Activated CD4-positive, alpha-beta T cell treated with anti-CD3 and anti-CD28 coated beads for 36 hours (primary cell): ENCODE data around the gene SDF2L1. TPM values are rescaled to one million over a fixed set of nuclear protein-coding genes. Genes with fewer than 3 reads are reported as not detected.
"Not testable (repeated sequence)": the region's sequence is repeated elsewhere in the genome, so short reads cannot be mapped to it uniquely, and the experiment has no call there.

Source experiments
- ATAC-seq: fragments of 200-7000 bp; cut with Tn5 transposase; one replicate; pipeline ENCODE4 v1.10.0; 2021; ENCODE audit warnings: mild to moderate bottlenecking, moderate library complexity
- CTCF ChIA-PET: fragments of 350-600 bp; sonication (Branson Sonifier 250); formaldehyde crosslinking; loops from one replicate; lab custom pipeline; 2021; ENCODE audit warnings: antibody characterized with exemption; lab: Charles Lee
- POLR2A ChIA-PET: fragments of 350-600 bp; sonication (Branson Sonifier 250); formaldehyde crosslinking; loops from one replicate; lab custom pipeline; 2021; ENCODE audit warnings: antibody characterized with exemption, inconsistent platforms; lab: Charles Lee
- DNase-seq: peaks from one replicate; pipeline ENCODE4 v3.0.0-alpha.2; 2020
- H3K27ac Mint-ChIP-seq: one replicate; pipeline ENCODE4 v1.8.0; 2021; ENCODE audit warnings: mixed read lengths
- H3K27me3 Mint-ChIP-seq: one replicate; pipeline ENCODE4 v1.8.0; 2021; ENCODE audit warnings: mixed read lengths
- H3K36me3 Mint-ChIP-seq: one replicate; pipeline ENCODE4 v1.8.0; 2021; ENCODE audit warnings: low read depth, mixed read lengths
- H3K4me1 Mint-ChIP-seq: one replicate; pipeline ENCODE4 v1.8.0; 2021; ENCODE audit warnings: mixed read lengths
- H3K4me3 Mint-ChIP-seq: one replicate; pipeline ENCODE4 v1.8.0; 2021; ENCODE audit warnings: mild to moderate bottlenecking, moderate library complexity, mixed read lengths
- H3K9me3 Mint-ChIP-seq: one replicate; pipeline ENCODE4 v1.8.0; 2021; ENCODE audit warnings: low read depth, mixed read lengths
- intact Hi-C, 2 experiments: fragments of 100-400 bp; cut with DNase I in 1 of 2; cut with micrococcal nuclease in 1 of 2; formaldehyde crosslinking; loops; one replicate each; pipeline versions ENCODE4 v1.14.2 to v1.15.1; 2022 to 2024; cut with DNase I, micrococcal nuclease
- total RNA-seq, 2 experiments: library from RNA; stranded (reverse); gene quantifications; one replicate each; pipeline ENCODE4 v1.2.3, GENCODE V29; 2021

Gene SDF2L1
- total RNA-seq, 2 experiments from 2014 or later, result 13.7 to 32.8 TPM

DNA sequence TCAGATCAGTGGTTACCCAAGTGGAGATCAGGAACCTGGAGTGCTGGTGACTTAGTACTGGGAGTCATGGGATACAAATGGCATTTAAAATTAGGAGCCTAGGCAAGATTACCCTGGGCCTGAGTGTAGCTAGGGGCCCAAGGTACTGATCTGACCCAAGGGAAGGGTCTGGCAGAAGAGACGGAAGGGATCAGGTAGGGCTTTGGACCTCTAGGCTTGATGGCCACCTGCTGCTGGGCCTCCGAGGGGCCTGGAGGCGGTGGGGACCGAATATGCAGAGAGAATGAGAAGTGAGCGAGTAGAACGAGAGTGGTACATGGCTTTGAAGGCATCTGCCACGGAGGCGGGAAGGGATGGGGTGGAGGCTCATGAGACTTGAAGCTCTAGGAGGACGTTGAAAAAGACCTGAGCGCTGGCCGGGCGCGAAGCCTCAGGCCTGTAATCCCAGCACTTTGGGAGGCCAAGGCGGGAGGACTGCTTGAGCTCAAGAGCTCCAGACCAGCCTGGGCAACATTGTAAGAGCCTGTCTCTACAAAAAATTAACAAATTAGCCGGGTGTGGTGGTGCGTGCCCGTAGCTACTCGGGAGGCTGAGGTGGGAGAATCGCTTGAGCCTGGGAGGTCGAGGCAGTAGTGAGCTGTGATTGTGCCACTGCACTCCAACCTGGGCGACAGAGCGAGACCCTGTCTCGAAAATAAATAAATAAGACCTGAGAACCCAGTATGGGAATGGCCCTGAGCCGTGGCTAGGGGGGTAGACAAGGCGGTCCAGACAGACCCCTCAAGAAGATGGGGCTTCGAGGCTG, 23.1 kb downstream of the SDF2L1 start:
- POLR2A ChIA-PET, result interaction anchor here (0.6 kb wide), 1 partner anchor 11 kb away, joined by 3 read pairs; no protein-coding TSS in a partner anchor
- no peak for ATAC-seq
- Mint-ChIP-seq H3K27ac (peak overlapping the region; percentile 96), H3K36me3 (peaks cover 2% of the 10 kb centered on the region), H3K4me3 (peak overlapping the region; percentile 93), H3K4me1 (peaks cover 27% of the 10 kb centered on the region), H3K9me3 (no peaks in the 10 kb centered on the region), H3K27me3 (no peaks in the 10 kb centered on the region)
- no peak for DNase-seq
- intact Hi-C loops, result loop anchor here in 1 of 2 experiments (1.0 kb wide), 2 partner anchors 13 to 70 kb away; partner anchors contain the start of gene YPEL1
- CTCF ChIA-PET, result interaction anchor here (0.7 to 1.7 kb wide), 8 partner anchors 16 to 792 kb away, joined by 3 to 10 read pairs (median 4); partner anchors contain the start of gene SDF2L1

DNA sequence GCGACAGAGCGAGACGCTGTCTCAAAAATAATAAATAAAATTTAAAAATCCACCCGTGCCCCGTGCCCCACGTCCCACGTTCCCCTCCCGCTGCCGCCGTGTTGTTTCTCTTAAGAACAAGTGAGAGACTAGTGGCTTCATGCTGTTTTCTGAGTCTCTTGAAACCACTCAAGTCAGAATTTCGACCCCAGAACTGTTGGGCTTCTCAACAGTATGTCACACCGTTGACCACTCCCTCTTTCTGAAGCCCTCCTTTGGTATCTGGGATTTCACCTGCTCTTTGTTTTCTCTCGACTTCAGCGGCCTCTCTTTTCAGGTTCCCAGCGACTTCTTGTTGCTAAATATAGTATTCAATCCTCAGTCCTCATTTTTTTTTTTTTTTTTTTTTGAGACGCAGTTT, 24.7 kb downstream of the SDF2L1 start:
- intact Hi-C loops, result loop anchor here (1.0 to 2.0 kb wide), 5 partner anchors 9 to 286 kb away; partner anchors contain the start of genes MAPK1 (in 1 of the 2) and PPM1F (in 1 of the 2)
- CTCF ChIA-PET, result interaction anchor here (0.8 to 1.7 kb wide), 3 partner anchors 20 to 198 kb away, joined by 3 to 4 read pairs (median 4); no protein-coding TSS in a partner anchor
- Mint-ChIP-seq H3K9me3 (no peaks in the 10 kb centered on the region), H3K27ac (peak overlapping the region; percentile 96), H3K4me1 (peaks cover 27% of the 10 kb centered on the region), H3K36me3 (peaks cover 5% of the 10 kb centered on the region), H3K4me3 (peak overlapping the region; percentile 93), H3K27me3 (no peaks in the 10 kb centered on the region)
- POLR2A ChIA-PET, result interaction anchor here (0.7 kb wide), 2 partner anchors 15 to 547 kb away, joined by 3 read pairs; no protein-coding TSS in a partner anchor
- ATAC-seq, result no peak
- DNase-seq, result no peak

DNA sequence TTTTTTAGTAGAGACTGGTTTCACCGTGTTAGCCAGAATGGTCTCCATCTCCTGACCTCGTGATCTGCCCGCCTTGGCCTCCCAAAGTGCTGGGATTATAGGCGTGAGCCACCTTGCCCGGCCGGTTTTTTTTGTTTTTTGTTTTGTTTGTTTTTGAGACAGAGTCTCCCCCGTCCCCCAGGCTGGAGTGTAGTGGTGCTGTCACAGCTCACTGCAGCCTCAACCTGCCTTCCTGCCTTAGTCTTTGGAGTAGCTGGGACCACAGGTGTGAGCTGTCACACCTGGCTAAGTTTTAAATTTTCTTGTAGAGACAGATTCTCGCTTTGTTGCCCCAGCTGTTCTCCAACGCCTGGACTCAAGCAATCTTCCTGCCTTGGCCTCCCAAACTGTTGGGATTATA, 26.9 kb downstream of the SDF2L1 start:
- CTCF ChIA-PET, result no interaction called here
- intact Hi-C loops, result no loop called here
- Mint-ChIP-seq H3K27ac (no peak overlapping the region), H3K4me1 (peaks cover 27% of the 10 kb centered on the region), H3K9me3 (no peaks in the 10 kb centered on the region), H3K27me3 (no peaks in the 10 kb centered on the region), H3K4me3 (no peak overlapping the region), H3K36me3 (peaks cover 17% of the 10 kb centered on the region)
- DNase-seq (no peak), ATAC-seq (no peak)
- POLR2A ChIA-PET, result no interaction called here

- H3K36me3 Mint-ChIP-seq, result peaks cover 39% of the 10 kb centered on the region
- H3K4me1 Mint-ChIP-seq, result peaks cover 15% of the 10 kb centered on the region
- ATAC-seq, result no peak
- H3K9me3 Mint-ChIP-seq, result no peaks in the 10 kb centered on the region
- H3K4me3 Mint-ChIP-seq, result no peak overlapping the region
- DNase-seq, result no peak
- no peaks in the 10 kb centered on the region for H3K27me3 Mint-ChIP-seq
- intact Hi-C loops, result no loop called here
- ChIA-PET POLR2A (no interaction called here), CTCF (no interaction called here)
- H3K27ac Mint-ChIP-seq, result no peak overlapping the region
Measured at GRCh38 chr22:21672107-21672629, 30.1 kb downstream of the SDF2L1 start.

DNA sequence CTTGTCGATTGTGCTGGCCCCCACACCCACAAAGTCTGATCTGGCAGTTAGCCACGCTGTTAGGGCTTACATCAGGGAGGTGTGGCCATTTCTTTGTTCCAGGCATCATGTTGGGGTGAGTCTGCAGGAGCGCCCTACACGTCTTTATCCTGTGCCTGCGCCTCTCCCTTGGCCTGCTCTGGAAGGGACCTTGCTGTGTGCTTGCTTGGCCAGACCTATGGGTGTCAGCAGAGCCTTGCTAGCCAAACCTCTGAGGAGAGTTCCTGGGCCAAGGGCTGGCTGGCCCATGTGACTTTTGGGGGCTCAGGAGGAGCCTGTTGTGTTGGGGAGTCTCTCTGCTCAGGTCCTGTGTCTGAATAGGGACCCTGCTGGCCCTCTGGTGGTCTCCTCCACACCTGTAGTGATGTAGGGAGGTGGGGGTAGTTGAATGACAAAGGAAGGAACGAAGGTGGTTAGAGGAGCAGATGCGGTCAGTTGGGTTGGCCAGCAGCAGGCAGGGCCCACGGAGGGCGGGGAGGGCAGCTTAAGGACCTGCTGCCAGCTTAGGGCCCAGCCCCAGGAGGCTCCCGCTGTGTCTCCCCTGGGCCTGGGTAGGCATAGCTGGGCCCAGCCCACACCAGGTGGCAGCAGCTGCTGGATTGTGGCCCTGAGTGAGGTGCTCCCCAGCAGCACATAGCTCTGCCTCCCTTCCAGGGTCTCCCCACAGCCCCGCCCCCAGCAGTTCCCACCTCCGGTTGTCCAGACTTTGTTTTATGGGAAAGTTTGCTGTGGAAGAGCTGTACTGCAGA, 31.6 kb downstream of the SDF2L1 start:
- peaks cover 6% of the 10 kb centered on the region for H3K4me1 Mint-ChIP-seq
- no peaks in the 10 kb centered on the region for H3K9me3 Mint-ChIP-seq
- H3K27me3 Mint-ChIP-seq, result no peaks in the 10 kb centered on the region
- ChIA-PET CTCF (no interaction called here), POLR2A (no interaction called here)
- H3K27ac Mint-ChIP-seq, result no peak overlapping the region
- intact Hi-C loops, result no loop called here
- DNase-seq (no peak), ATAC-seq (no peak)
- no peak overlapping the region for H3K4me3 Mint-ChIP-seq
- H3K36me3 Mint-ChIP-seq, result peaks cover 42% of the 10 kb centered on the region

- ATAC-seq (no peak), DNase-seq (no peak)
- Mint-ChIP-seq H3K4me1 (peaks cover 1% of the 10 kb centered on the region), H3K27me3 (no peaks in the 10 kb centered on the region), H3K27ac (no peak overlapping the region), H3K9me3 (no peaks in the 10 kb centered on the region), H3K36me3 (peaks cover 40% of the 10 kb centered on the region), H3K4me3 (no peak overlapping the region)
- ChIA-PET POLR2A (no interaction called here), CTCF (interaction anchor here (0.7 to 1.0 kb wide), 2 partner anchors 23 to 33 kb away, joined by 3 read pairs; no protein-coding TSS in a partner anchor)
- intact Hi-C loops, result no loop called here
Measured at GRCh38 chr22:21674638-21675245, 32.6 kb downstream of the SDF2L1 start.

DNA sequence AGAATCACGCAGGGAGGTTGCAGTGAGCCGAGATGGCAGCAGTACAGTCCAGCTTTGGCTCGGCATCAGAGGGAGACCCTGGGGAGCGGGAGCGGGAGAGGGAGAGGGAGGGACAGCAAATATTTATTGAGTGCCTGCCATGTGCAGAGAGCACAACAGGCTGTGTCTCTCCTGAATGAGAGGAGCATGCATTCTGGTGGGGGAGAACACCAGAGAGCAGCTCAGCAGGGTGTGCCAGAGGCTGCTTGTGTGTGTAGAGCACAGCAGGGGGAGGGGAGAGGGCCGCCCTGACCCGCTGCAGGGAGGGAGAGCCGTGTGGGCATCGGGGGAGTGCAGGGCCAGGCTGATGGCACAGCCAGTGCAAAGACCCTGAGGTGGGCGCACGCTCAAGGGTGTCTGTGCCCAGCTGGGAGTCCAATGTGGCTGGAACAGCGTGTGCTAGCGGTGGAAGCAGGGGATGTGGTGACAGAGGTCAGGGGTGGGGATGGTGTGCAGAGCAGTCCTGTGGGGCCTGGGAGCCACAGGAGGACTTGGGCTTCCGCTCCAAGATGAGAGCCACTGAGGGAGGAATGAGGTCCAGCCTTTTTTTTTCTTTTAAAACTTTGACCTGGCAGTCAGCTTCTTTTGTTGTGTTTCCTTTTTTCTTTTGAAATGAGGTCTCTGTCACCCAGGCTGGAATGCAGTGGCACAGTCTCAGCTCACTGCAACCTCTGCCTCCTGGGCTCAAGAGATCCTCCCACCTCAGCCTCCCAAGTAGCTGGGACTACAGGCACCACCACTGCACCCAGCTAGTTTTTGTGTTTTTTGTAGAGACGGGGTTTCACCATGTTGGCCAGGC, 35.7 kb downstream of the SDF2L1 start:
- Mint-ChIP-seq H3K4me3 (no peak overlapping the region), H3K4me1 (no peaks in the 10 kb centered on the region), H3K27me3 (no peaks in the 10 kb centered on the region), H3K9me3 (no peaks in the 10 kb centered on the region), H3K36me3 (peaks cover 33% of the 10 kb centered on the region), H3K27ac (no peak overlapping the region)
- CTCF ChIA-PET, result no interaction called here
- intact Hi-C loops, result no loop called here
- POLR2A ChIA-PET, result no interaction called here
- ATAC-seq (no peak), DNase-seq (no peak)

- H3K4me3 Mint-ChIP-seq, H3K27ac Mint-ChIP-seq, CTCF ChIA-PET, POLR2A ChIA-PET, ATAC-seq, H3K4me1 Mint-ChIP-seq, H3K9me3 Mint-ChIP-seq, intact Hi-C loops, H3K27me3 Mint-ChIP-seq, DNase-seq: not testable (repeated sequence)
- peaks cover 28% of the 10 kb centered on the region for H3K36me3 Mint-ChIP-seq
Measured at GRCh38 chr22:21678842-21679241, 36.7 kb downstream of the SDF2L1 start.

- no peak for ATAC-seq
- no peaks in the 10 kb centered on the region for H3K27me3 Mint-ChIP-seq
- H3K9me3 Mint-ChIP-seq, result no peaks in the 10 kb centered on the region
- ChIA-PET POLR2A (no interaction called here), CTCF (interaction anchor here (0.6 kb wide), 1 partner anchor 107 kb away, joined by 4 read pairs; no protein-coding TSS in a partner anchor)
- intact Hi-C loops, result no loop called here
- H3K36me3 Mint-ChIP-seq, result peaks cover 25% of the 10 kb centered on the region
- H3K27ac Mint-ChIP-seq, result no peak overlapping the region
- H3K4me1 Mint-ChIP-seq, result no peaks in the 10 kb centered on the region
- no peak for DNase-seq
- no peak overlapping the region for H3K4me3 Mint-ChIP-seq
Measured at GRCh38 chr22:21679383-21679782, 37.3 kb downstream of the SDF2L1 start.

GRCh38 chr22:21680830-21681565, 38.9 kb downstream of the SDF2L1 start:
- Mint-ChIP-seq H3K27ac (no peak overlapping the region), H3K27me3 (no peaks in the 10 kb centered on the region), H3K36me3 (peaks cover 14% of the 10 kb centered on the region), H3K9me3 (no peaks in the 10 kb centered on the region), H3K4me3 (no peak overlapping the region), H3K4me1 (no peaks in the 10 kb centered on the region)
- CTCF ChIA-PET, result no interaction called here
- POLR2A ChIA-PET, result no interaction called here
- intact Hi-C loops, result no loop called here
- DNase-seq (no peak), ATAC-seq (no peak)
